Stimulated activated CD4-positive, alpha-beta T cell treated with anti-CD3 and anti-CD28 coated beads, Interleukin-15, amount 100 ng/mL, for 48 hours (primary cell): ENCODE results near the gene PASD1.

Source experiments
- DNase-seq, 2 donors: peaks; one replicate each; pipeline ENCODE4 v3.0.0-alpha.2; 2020; ENCODE audit warnings: low read depth in 2 of 2

The PASD1 gene

GRCh38 chrX:151702026-151702714, 138.7 kb downstream of the PASD1 start:
- DNase-seq: no peak

- DNase-seq: no peak
Measured at GRCh38 chrX:151702741-151703340, 139.4 kb downstream of the PASD1 start.

GRCh38 chrX:151703487-151703886, 140.0 kb downstream of the PASD1 start:
- no peak for DNase-seq

GRCh38 chrX:151704041-151704663, 140.7 kb downstream of the PASD1 start:
- no peak for DNase-seq

GRCh38 chrX:151708821-151709220, 145.3 kb downstream of the PASD1 start:
- DNase-seq: no peak

GRCh38 chrX:151710457-151710856, 147.0 kb downstream of the PASD1 start:
- DNase-seq: no peak

- DNase-seq: no peak
Measured at GRCh38 chrX:151711154-151711553, 147.7 kb downstream of the PASD1 start.

- DNase-seq: no peak
Measured at GRCh38 chrX:151711787-151712186, 148.3 kb downstream of the PASD1 start.

- DNase-seq: no peak
Measured at GRCh38 chrX:151712253-151712652, 148.8 kb downstream of the PASD1 start.

GRCh38 chrX:151713849-151714248, 150.4 kb downstream of the PASD1 start:
- DNase-seq: no peak

- no peak for DNase-seq
Measured at GRCh38 chrX:151714362-151714761, 150.9 kb downstream of the PASD1 start.

- no peak for DNase-seq
Measured at GRCh38 chrX:151715752-151716151, 152.3 kb downstream of the PASD1 start, which contains the start of gene FATE1. TSS of gene FATE1 (plus strand) at chrX:151716035. CDS start at chrX:151716120, 85 bp downstream.

- DNase-seq: no peak
Measured at GRCh38 chrX:151722241-151722846, 158.9 kb downstream of the PASD1 start.

- DNase-seq: no peak
Measured at GRCh38 chrX:151723156-151723760, 159.8 kb downstream of the PASD1 start.

- DNase-seq: no peak
Measured at GRCh38 chrX:151724563-151725337, 161.3 kb downstream of the PASD1 start.

GRCh38 chrX:151725338-151725614, 161.8 kb downstream of the PASD1 start:
- DNase-seq: no peak
